Osteoblast (primary cell): ENCODE data around the gene FAN1. TPM values are rescaled to one million over a fixed set of nuclear protein-coding genes. Genes with fewer than 3 reads are reported as not detected.

Experiments used
- DNase-seq: peaks from one replicate; pipeline ENCODE4 v3.0.0; 2011; ENCODE audit warnings: low spot score, mixed read lengths; ENCODE audit not compliant: insufficient read length; ENCODE audit errors: missing footprints
- H2AFZ ChIP-seq: 2 replicates; pipeline ENCODE4 v1.6.0; 2011; ENCODE audit warnings: mild to moderate bottlenecking, low read length
- H3K27ac ChIP-seq: 2 replicates; pipeline ENCODE4 v1.5.1; 2011; ENCODE audit warnings: mild to moderate bottlenecking, low read depth, low read length, moderate library complexity
- H3K27me3 ChIP-seq: 2 replicates; pipeline ENCODE4 v1.6.0; 2012; ENCODE audit warnings: mild to moderate bottlenecking, control low read depth, inconsistent platforms, low read length, moderate library complexity; ENCODE audit not compliant: insufficient read depth
- H3K36me3 ChIP-seq: 2 replicates; pipeline ENCODE4 v1.5.1; 2011; ENCODE audit warnings: mild to moderate bottlenecking, low read length, control low read depth, moderate library complexity; ENCODE audit not compliant: insufficient read depth
- H3K4me1 ChIP-seq: 2 replicates; pipeline ENCODE4 v1.5.1; 2011; ENCODE audit warnings: mild to moderate bottlenecking, low read length, control low read depth, moderate library complexity; ENCODE audit not compliant: insufficient read depth
- H3K4me2 ChIP-seq: 2 replicates; pipeline ENCODE4 v1.6.0; 2011; ENCODE audit warnings: mild to moderate bottlenecking, low read length; ENCODE audit not compliant: insufficient read depth
- H3K4me3 ChIP-seq: fragments of 200-600 bp; sonication (generic); 3 replicates; pipeline ENCODE4 v1.5.1; 2012; ENCODE audit warnings: mild to moderate bottlenecking, low read length, inconsistent platforms; ENCODE audit not compliant: insufficient read depth
- H3K79me2 ChIP-seq: 2 replicates; pipeline ENCODE4 v1.6.0; 2012; ENCODE audit warnings: mild to moderate bottlenecking, low read length, control low read depth, inconsistent platforms; ENCODE audit not compliant: insufficient read depth
- H3K9me3 ChIP-seq: 2 replicates; pipeline ENCODE4 v1.5.1; 2011; ENCODE audit warnings: low read depth, low read length, control low read depth
- H4K20me1 ChIP-seq: 2 replicates; pipeline ENCODE4 v1.6.0; 2012; ENCODE audit warnings: mild to moderate bottlenecking, low read length, control low read depth; ENCODE audit not compliant: insufficient read depth
- CTCF ChIP-seq: IDR thresholded peaks from 2 replicates; pipeline ENCODE4 v1.5.1; 2011; ENCODE audit warnings: mild to moderate bottlenecking, low read depth, low read length, moderate library complexity; ENCODE audit errors: extremely low read depth
- total RNA-seq: library from RNA; depleted of rRNA; stranded (reverse); fragments of >200 nt; gene quantifications from 2 replicates; pipeline ENCODE4 v1.2.3, GENCODE V29; 2012

The FAN1 gene
- total RNA-seq, 1 donor, result 16.3 TPM

GRCh38 chr15:30913761-30914160 is 10.0 kb downstream of the FAN1 start:
- H3K27ac ChIP-seq, result no peak overlapping the region
- H3K4me2 ChIP-seq, result no peak overlapping the region
- H3K4me3 ChIP-seq, result no peak overlapping the region
- H3K9me3 ChIP-seq, result no peaks in the 10 kb centered on the region
- H3K36me3 ChIP-seq, result peaks cover 60% of the 10 kb centered on the region
- no peaks in the 10 kb centered on the region for H3K4me1 ChIP-seq
- H3K27me3 ChIP-seq, result no peaks in the 10 kb centered on the region
- no peak overlapping the region for H2AFZ ChIP-seq
- DNase-seq, result no peak
- peaks cover 7% of the 10 kb centered on the region for H3K79me2 ChIP-seq
- H4K20me1 ChIP-seq, result peaks cover 6% of the 10 kb centered on the region
- no peak for TF ChIP-seq CTCF

- Histone ChIP-seq H3K27ac (no peak overlapping the region), H3K4me2 (no peak overlapping the region), H3K36me3 (peaks cover 55% of the 10 kb centered on the region), H2AFZ (no peak overlapping the region), H4K20me1 (peaks cover 6% of the 10 kb centered on the region), H3K27me3 (no peaks in the 10 kb centered on the region), H3K9me3 (no peaks in the 10 kb centered on the region), H3K4me3 (no peak overlapping the region), H3K4me1 (peaks cover 7% of the 10 kb centered on the region), H3K79me2 (peaks cover 7% of the 10 kb centered on the region)
- no peak for TF ChIP-seq CTCF
- DNase-seq, result no peak
Measured at GRCh38 chr15:30917013-30917412, 13.3 kb downstream of the FAN1 start.

GRCh38 chr15:30917675-30918074 is 14.0 kb downstream of the FAN1 start:
- peaks cover 54% of the 10 kb centered on the region for H3K36me3 ChIP-seq
- no peaks in the 10 kb centered on the region for H3K27me3 ChIP-seq
- no peak overlapping the region for H2AFZ ChIP-seq
- no peak for DNase-seq
- no peak overlapping the region for H3K4me2 ChIP-seq
- no peak overlapping the region for H3K27ac ChIP-seq
- no peak for TF ChIP-seq CTCF
- H3K4me1 ChIP-seq, result peaks cover 10% of the 10 kb centered on the region
- H3K4me3 ChIP-seq, result no peak overlapping the region
- H4K20me1 ChIP-seq, result peaks cover 6% of the 10 kb centered on the region
- peaks cover 7% of the 10 kb centered on the region for H3K79me2 ChIP-seq
- no peaks in the 10 kb centered on the region for H3K9me3 ChIP-seq

GRCh38 chr15:30918366-30918765 is 14.7 kb downstream of the FAN1 start:
- Histone ChIP-seq H3K79me2 (peaks cover 7% of the 10 kb centered on the region), H3K27ac (no peak overlapping the region), H3K9me3 (no peaks in the 10 kb centered on the region), H3K27me3 (no peaks in the 10 kb centered on the region), H4K20me1 (peaks cover 6% of the 10 kb centered on the region), H3K36me3 (peaks cover 50% of the 10 kb centered on the region), H3K4me1 (peaks cover 10% of the 10 kb centered on the region), H2AFZ (no peak overlapping the region), H3K4me2 (no peak overlapping the region), H3K4me3 (no peak overlapping the region)
- TF ChIP-seq CTCF, result no peak
- no peak for DNase-seq
